HG03060 (cell line): ENCODE data around the gene APOL3.
"Not testable (repeated sequence)": the region's sequence is repeated elsewhere in the genome, so short reads cannot be mapped to it uniquely, and the experiment has no call there.

Source experiments
- ATAC-seq: cut with Tn5 transposase; IDR thresholded peaks from one replicate; pipeline ENCODE4 v1.9.1; 2021; ENCODE audit warnings: low read depth, moderate number of reproducible peaks; ENCODE audit not compliant: unreplicated experiment

The APOL3 gene

DNA sequence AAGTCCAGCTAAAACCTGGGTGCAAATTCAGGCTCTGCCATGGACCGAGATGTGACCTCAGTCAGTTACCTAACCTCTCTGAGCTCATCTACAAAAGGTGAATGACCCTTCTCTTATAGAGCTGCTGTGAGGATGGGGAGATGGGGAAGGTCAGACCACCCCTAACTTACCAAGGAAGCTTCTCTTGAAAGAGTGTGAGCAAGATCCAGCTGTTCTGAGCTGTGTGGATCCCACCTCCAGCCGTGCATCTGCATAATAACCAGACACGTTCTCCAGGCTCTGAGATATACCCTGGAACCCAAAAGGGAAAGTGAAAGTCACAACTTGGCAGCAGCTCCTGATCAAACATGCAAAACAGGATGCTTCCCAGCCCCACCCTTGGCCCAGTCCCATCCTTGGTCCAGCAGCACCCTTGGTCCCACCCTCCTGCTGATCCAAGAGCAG is at the start of gene APOL3:
Gene APOL3, minus strand, starts transcription at position 257 of the 444 bp plus-strand sequence. CDS start 11,700 bp downstream, outside the sequence.
- ATAC-seq: no peak

GRCh38 chr22:36210224-36210623 is 49.7 kb upstream of the APOL3 start:
- ATAC-seq: no peak

GRCh38 chr22:36209488-36209908 is 48.9 kb upstream of the APOL3 start:
- not testable (repeated sequence) for ATAC-seq

- no peak for ATAC-seq
Measured at GRCh38 chr22:36208914-36209313, 48.4 kb upstream of the APOL3 start.

DNA sequence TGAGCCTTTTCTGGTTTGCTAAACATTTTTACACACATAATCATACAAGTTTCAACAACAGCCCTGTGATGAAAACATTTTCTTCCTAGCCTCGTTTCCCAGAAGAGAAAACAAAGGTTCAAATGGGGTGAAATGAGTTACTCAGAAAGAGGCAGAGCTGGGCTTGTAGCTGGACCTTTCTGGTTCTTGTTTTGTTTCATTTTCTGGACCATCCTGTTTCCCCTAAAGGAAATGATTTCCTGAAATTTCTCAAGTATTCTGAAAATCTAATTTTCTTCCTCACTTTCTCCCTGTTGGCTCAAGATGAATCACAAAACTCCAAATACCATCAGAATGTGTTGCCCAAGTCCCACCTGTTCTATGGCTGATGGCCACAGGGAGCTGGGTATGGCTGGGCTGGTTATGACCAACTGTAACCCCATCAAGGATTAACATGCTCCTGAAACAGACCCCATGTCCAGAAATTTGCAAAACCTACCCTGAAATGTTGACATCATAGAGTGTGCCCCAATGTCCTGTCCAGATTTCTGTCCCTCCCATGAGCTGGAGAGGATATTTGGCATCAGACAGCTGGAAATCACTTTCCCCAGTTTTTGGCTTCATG is 47.7 kb upstream of the APOL3 start:
- ATAC-seq: no peak

DNA sequence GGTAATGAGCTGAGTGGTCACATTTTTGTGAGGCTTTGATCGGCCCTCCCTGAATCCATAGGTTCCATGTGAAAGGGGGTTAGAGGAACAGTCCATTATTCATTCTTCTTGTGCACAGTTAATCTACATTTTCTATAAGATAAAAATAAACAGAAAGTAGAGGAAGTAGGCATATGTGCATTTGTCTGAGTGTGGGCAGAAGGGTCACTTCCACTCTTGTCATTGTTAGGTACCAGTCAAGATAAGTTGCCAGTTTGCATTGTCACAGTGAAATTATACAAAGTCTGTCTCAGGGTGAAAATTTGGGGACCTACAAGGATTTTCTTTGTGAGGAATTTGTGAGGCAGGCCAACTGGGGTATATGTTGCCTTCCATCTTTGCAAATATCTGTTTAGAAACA is 45.7 kb upstream of the APOL3 start:
- ATAC-seq: no peak

DNA sequence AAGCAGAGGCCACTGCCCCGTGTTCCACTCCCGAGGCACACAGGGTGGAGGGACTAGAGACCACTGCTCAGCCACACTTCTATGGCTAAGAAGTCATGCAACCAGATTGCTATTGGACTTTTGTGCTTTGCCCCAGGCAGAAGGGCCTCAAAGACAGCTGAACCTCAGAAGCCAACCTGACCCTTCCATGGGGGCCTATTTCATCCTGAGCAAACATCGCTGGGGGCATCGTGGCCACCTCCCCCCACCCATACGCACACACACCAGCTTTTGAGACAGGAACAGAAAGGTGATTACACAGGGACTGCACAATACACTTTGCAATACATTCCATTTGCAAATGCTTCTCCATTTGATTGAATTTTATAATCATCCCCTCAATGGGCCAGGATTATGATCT is 45.0 kb upstream of the APOL3 start:
- not testable (repeated sequence) for ATAC-seq

DNA sequence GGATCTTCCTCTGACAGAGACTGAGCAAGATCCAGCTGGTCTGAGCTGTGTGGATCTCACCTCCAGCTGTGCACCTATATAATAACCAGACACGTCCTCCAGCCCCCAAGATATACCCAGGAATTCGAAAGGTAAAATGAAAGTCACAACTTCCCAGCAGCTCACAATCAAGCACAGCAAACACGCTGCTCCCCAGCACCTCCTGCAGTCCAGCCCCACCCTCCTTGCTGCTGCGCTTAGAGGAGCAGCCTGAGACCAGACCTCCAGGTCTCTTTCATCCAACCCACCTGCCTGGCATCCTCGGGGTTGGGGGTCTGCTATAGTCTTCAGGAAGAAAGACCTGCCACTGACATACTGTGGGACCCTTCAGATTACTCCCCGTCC is 44.1 kb upstream of the APOL3 start:
- ATAC-seq: no peak

GRCh38 chr22:36204001-36204631 is 43.6 kb upstream of the APOL3 start:
- ATAC-seq: no peak

- ATAC-seq: not testable (repeated sequence)
Measured at GRCh38 chr22:36203441-36203840, 42.9 kb upstream of the APOL3 start.

DNA sequence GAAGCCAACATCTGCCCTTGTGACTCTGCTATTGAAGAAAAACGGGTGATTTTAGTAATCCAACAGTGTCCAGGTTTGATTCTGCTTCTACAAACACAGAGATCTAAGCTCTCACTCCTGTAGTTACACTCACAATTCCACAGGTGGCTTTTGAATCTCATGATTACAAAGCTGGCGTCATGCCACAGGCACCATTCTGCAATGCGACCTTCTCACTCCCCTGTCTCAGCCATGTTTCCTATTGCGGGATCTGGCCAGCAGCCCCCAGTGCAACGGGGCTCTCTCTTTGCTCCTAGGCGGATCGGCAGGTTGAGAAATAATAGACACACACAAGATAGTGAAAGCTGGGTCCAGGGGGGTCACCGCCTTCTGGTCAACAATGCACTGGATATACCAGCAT is 42.4 kb upstream of the APOL3 start:
- not testable (repeated sequence) for ATAC-seq

DNA sequence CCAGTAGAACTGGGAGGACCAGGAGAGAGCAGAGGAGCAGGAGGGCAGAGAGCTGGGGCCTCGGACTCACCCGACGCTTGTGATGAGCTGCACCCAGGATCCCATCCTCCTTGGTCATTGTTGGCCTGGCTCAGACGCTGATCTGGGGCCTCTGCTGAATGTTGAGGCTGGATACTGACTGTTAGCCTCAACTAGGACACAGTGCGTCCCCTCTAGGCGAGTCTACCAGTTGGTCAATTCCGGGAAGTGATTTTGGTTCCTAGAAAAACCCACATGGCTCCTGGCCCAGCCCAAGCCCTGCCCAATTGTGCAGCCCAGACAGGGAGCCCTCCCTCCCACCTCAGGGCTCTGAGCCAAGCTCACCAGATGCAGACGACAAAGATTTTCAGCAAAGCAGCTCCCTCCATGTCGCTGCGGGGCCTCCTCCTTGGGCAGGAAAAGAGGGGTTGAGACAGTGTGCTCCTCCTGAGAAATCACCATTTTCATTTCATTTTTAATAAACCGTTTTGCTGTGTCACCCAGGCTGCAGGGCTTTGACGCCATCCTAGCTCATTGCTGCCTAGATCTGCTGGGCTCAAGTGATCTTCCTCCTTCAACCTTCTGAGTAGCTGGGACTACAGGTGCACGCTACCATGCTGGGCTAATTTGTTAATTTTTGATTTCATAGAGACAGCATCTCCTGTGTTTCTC is 41.2 kb upstream of the APOL3 start, which contains the start of gene APOL4:
Gene APOL4, minus strand, starts transcription at position 180 of the 690 bp plus-strand sequence. Its CDS starts 75 bp downstream, at position 105.
- ATAC-seq: no peak

DNA sequence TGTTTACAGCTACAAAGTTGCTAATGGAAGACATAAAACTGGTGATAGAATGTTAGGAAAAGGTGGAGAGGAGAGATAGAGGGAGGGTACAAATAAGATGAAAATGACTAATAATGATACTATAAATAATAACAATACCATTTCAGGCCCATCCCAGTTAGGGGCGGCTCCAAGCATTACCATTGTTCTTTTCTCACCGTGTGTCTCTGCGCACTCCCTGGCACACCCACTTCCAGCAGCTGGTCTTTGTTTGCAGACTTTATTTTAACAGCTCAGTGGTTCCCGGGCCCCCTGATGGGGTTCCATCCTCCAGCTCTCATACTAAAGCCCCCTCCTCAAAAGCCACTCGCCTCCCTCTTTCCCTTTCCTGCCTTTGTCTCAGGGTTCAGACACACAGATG is 40.5 kb upstream of the APOL3 start:
- ATAC-seq: not testable (repeated sequence)

DNA sequence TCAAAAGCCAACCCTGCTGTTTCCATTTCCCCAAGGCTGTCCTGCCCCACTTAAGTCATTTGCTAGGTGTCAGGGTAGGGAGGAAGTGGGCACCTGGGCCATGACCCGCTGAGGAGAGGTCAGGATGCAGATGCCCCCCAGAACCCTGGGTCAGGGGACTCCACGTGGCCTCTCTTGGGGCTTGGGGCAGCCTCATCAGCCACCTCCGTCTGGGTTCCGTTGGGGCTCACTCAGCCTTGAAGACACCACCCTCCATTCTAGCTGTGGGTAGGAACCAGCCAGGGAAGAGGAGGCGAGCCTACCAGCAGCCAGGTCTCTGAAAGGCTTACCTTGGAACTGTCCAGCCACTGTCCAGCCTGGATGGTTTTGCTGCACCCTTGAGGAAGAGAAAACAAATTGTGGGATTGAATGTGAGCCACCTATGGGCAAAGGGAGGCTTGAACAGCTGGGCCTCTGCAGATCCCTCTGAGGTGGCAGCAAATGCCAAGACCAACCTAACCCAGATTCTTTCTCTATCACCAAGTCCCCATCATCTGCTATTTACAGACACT is 38.5 kb upstream of the APOL3 start:
- no peak for ATAC-seq

GRCh38 chr22:36198536-36198935 is 38.0 kb upstream of the APOL3 start:
- no peak for ATAC-seq

DNA sequence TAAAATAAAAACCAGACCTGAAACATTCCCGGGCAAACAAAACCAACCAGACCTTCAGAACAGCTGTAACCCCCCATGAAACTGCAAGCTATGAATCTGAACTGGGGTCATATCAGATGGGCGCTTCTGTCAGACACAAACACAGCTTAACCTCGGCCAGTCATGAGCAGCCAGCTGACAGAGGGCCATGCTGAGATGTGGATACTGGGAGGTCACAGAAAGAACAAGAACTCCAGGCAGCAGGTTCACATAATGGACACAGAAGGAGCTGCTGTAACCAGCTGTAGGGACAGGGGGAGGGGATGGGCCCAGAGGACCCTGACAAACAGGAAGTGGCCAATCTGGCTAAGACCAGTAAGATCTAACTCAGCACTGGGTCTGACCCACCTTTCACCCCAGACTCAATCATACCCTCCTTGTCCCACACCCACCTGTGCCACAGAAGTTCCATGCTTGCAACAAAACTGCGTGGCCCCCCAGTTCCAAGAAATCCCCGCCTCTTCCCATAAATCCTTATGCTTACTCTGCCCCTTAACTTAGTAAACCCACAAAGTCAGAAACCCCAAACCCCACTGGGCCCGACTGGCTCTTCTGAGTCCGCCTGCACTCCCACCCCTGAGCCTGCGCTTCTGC is 37.1 kb upstream of the APOL3 start:
- ATAC-seq: no peak

GRCh38 chr22:36197065-36197440 is 36.5 kb upstream of the APOL3 start:
- no peak for ATAC-seq

DNA sequence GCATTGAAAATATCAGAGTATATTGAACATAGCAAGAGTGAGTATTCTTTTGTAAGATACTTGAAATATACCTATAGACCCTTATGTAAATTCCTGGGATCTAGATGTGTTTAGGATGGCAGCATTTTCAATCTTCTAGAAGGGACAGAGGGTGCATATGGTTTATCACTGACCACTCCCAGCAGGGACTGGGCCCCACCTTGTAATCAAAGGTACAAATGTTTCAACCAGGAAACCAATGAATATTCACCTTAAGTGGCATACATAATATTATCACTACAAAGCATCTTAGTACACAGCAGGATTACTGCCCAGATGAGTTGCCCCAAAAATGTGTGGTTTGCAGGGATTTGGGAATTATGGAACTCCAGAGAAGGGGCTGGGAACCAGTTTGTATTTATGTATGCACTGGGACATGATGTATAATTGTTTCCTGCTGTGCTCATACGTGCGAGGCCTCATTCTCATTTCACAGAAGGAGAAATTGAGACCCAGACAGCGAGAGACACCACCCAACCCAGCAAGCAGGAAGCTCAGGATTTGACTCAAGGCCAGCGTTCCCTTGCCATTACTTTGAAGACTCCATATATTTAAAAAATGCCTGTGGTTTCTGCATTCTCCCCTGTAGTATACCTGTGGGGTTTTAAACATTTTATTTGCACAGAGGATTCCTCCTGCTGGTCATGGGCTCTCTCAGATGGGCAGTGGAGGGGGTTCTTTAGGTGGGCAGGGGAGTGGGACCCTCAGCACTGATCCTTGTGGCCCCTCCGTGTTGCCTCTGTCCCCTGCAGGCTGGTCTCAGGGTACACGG is 35.9 kb upstream of the APOL3 start:
- no peak for ATAC-seq

GRCh38 chr22:36194971-36195370 is 34.4 kb upstream of the APOL3 start:
- no peak for ATAC-seq

- ATAC-seq: no peak
Measured at GRCh38 chr22:36194385-36194784, 33.8 kb upstream of the APOL3 start.
